HFFc6 (cell line): Measurements from ENCODE around the gene SNX8. TPM values are rescaled to one million over a fixed set of nuclear protein-coding genes. Genes with fewer than 3 reads are reported as not detected.
"Not testable (repeated sequence)": the region's sequence is repeated elsewhere in the genome, so short reads cannot be mapped to it uniquely, and the experiment has no call there.

ENCODE experiments used
- DNase-seq: peaks from one replicate; pipeline ENCODE4 v3.0.0-alpha.2; 2018
- H3K27ac Mint-ChIP-seq: 2 replicates; pipeline ENCODE4 v1.8.0; 2020; ENCODE audit warnings: mild to moderate bottlenecking, mixed read lengths
- H3K27me3 Mint-ChIP-seq: 2 replicates; pipeline ENCODE4 v1.8.0; 2021; ENCODE audit warnings: mild to moderate bottlenecking, moderate library complexity, mixed read lengths; ENCODE audit not compliant: insufficient read depth
- H3K36me3 Mint-ChIP-seq: 2 replicates; pipeline ENCODE4 v1.8.0; 2021; ENCODE audit warnings: low read depth, mixed read lengths
- H3K4me1 Mint-ChIP-seq: 2 replicates; pipeline ENCODE4 v1.8.0; 2020; ENCODE audit warnings: low read depth, mixed read lengths
- H3K4me3 Mint-ChIP-seq: 2 replicates; pipeline ENCODE4 v1.8.0; 2020; ENCODE audit warnings: mild to moderate bottlenecking, moderate library complexity, mixed read lengths
- H3K9me3 Mint-ChIP-seq: 2 replicates; pipeline ENCODE4 v1.8.0; 2020; ENCODE audit warnings: mild to moderate bottlenecking, mixed read lengths
- CTCF ChIP-seq: fragments of 200-600 bp; sonication (generic); IDR thresholded peaks from 2 replicates; pipeline ENCODE4 v1.5.0; 2021; ENCODE audit warnings: antibody characterized with exemption, mild to moderate bottlenecking
- total RNA-seq, 6 experiments: library from RNA; stranded (reverse); fragmentation: NEBNext Ultra II Directional; extraction: Animal tissue kit (Norgen Biotek cat#: 25700); gene quantifications; 2 replicates in 1 of 6; 3 replicates in 5 of 6; pipeline ENCODE4 v1.2.3, GENCODE V29; 2021

The SNX8 gene
- total RNA-seq, 6 experiments from 2014 or later = 44.6 to 67.4 (median 61.9) TPM

GRCh38 chr7:2354186-2354938 lies 40.1 kb upstream of the SNX8 start, which contains the start of gene EIF3B:
EIF3B (plus strand) TSS chr7:2354827; CDS start chr7:2354922, 95 bp downstream.
- Mint-ChIP-seq H3K4me1 (peaks cover 18% of the 10 kb centered on the region), H3K4me3 (peak within 1 kb of the TSS; percentile 97), H3K27ac (peak within 1 kb of the TSS; percentile 100), H3K36me3 (peaks cover 23% of the 10 kb centered on the region), H3K27me3 (peaks cover 2% of the 10 kb centered on the region; the same call in 1 of the 2 replicates), H3K9me3 (no peaks in the 10 kb centered on the region)
- no peak; the same call in 1 of the 2 replicates for TF ChIP-seq CTCF
- DNase-seq = peak; percentile 90

- H3K4me1 Mint-ChIP-seq = peaks cover 13% of the 10 kb centered on the region
- H3K27ac Mint-ChIP-seq = peak overlapping the region; percentile 100
- no peaks in the 10 kb centered on the region for H3K9me3 Mint-ChIP-seq
- no peak for TF ChIP-seq CTCF
- H3K36me3 Mint-ChIP-seq = peaks cover 19% of the 10 kb centered on the region
- DNase-seq = peak; percentile 76
- H3K4me3 Mint-ChIP-seq = peak overlapping the region; percentile 97
- H3K27me3 Mint-ChIP-seq = peaks cover 2% of the 10 kb centered on the region; the same call in 1 of the 2 replicates
Observed at GRCh38 chr7:2353936-2354185, 39.6 kb upstream of the SNX8 start.

- peaks cover 12% of the 10 kb centered on the region for H3K4me1 Mint-ChIP-seq
- H3K4me3 Mint-ChIP-seq = peak overlapping the region; percentile 97
- H3K27ac Mint-ChIP-seq = peak overlapping the region; percentile 100
- H3K27me3 Mint-ChIP-seq = peaks cover 2% of the 10 kb centered on the region; the same call in 1 of the 2 replicates
- DNase-seq = no peak
- H3K9me3 Mint-ChIP-seq = no peaks in the 10 kb centered on the region
- TF ChIP-seq CTCF = no peak
- H3K36me3 Mint-ChIP-seq = peaks cover 19% of the 10 kb centered on the region
Observed at GRCh38 chr7:2353113-2353935, 39.1 kb upstream of the SNX8 start.

GRCh38 chr7:2350861-2351260 lies 36.6 kb upstream of the SNX8 start:
- peaks cover 2% of the 10 kb centered on the region; the same call in 1 of the 2 replicates for H3K27me3 Mint-ChIP-seq
- no peak overlapping the region for H3K27ac Mint-ChIP-seq
- H3K4me1 Mint-ChIP-seq = peaks cover 8% of the 10 kb centered on the region
- DNase-seq = no peak
- TF ChIP-seq CTCF = no peak
- no peaks in the 10 kb centered on the region for H3K9me3 Mint-ChIP-seq
- no peak overlapping the region for H3K4me3 Mint-ChIP-seq
- peaks cover 10% of the 10 kb centered on the region; the same call in 1 of the 2 replicates for H3K36me3 Mint-ChIP-seq

- no peak for TF ChIP-seq CTCF
Observed at GRCh38 chr7:2350055-2350454, 35.8 kb upstream of the SNX8 start.

GRCh38 chr7:2347351-2348063 lies 33.3 kb upstream of the SNX8 start:
- Mint-ChIP-seq H3K4me3 (peak overlapping the region; percentile 69; the same call in 1 of the 2 replicates), H3K27ac (peak overlapping the region; percentile 85)
- H3K36me3 Mint-ChIP-seq, DNase-seq, H3K9me3 Mint-ChIP-seq, H3K27me3 Mint-ChIP-seq, H3K4me1 Mint-ChIP-seq: not testable (repeated sequence)

More at GRCh38 chr7:2350055-2350454, 35.8 kb upstream of the SNX8 start:
- H3K27me3 Mint-ChIP-seq = peaks cover 2% of the 10 kb centered on the region; the same call in 1 of the 2 replicates
- H3K36me3 Mint-ChIP-seq = peaks cover 4% of the 10 kb centered on the region; the same call in 1 of the 2 replicates
- H3K27ac Mint-ChIP-seq = no peak overlapping the region
- peaks cover 8% of the 10 kb centered on the region for H3K4me1 Mint-ChIP-seq
- H3K9me3 Mint-ChIP-seq = no peaks in the 10 kb centered on the region
- no peak overlapping the region for H3K4me3 Mint-ChIP-seq
- DNase-seq = no peak
